SK-N-MC (cell line): ENCODE measurements around the gene PARD3.

Experiments used
- EZH2 ChIP-seq: fragments of 200-600 bp; sonication (generic); IDR thresholded peaks from one replicate; pipeline ENCODE4 v1.6.1; 2017; ENCODE audit warnings: antibody characterized with exemption
- POLR2AphosphoS5 ChIP-seq: IDR thresholded peaks from 2 replicates; pipeline ENCODE4 v1.6.1; 2012; ENCODE audit warnings: mild to moderate bottlenecking, low read depth, low read length, borderline replicate concordance

DNA sequence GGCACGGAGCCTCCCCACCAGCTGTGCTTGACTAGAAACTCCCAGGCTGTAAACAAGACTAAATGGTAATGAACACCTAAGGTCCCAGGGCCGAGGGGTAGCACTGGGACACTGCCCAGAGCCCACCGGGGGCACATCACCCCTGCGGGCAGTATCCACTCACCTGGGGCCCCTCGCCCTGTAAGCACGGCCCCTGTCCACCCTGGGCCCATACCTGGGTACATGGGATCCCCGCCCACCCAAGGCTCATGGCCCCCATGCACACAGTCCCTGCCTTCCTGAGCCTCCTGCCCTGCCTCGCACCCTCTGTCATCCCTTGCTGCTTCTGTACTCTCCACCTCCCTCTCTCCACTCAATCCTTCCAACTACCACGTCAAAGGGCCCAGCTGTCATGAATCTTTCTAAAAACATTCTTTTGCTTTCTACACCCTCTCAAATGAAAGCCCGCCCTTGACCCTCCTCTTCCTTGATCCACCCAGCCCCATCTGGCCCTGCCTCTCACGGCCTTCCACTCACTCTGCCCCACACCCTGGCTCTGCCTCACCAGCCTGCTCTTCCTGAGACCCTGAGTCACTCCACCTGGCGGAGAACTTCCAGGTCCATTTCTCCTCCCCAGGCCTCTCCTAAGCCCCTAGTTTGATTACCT is 173.1 kb downstream of the PARD3 start:
- TF ChIP-seq EZH2 (no peak), POLR2AphosphoS5 (no peak)
